Subcutaneous abdominal adipose tissue (tissue), 5 donors: ENCODE measurements around the gene FUBP3.

Source experiments
- H3K27ac ChIP-seq: one replicate; pipeline ENCODE4 v1.7.0; 2013; ENCODE audit warnings: low read depth, mild to moderate bottlenecking, inconsistent platforms, low read length, moderate library complexity
- H3K27me3 ChIP-seq, 5 donors: one replicate each; pipeline ENCODE4 v1.7.0; 2013; ENCODE audit warnings: low read length in 5 of 5, inconsistent platforms in 1 of 5; ENCODE audit not compliant: control insufficient read depth in 5 of 5, insufficient read depth in 4 of 5
- H3K36me3 ChIP-seq, 5 donors: one replicate each; pipeline ENCODE4 v1.7.0; 2013; ENCODE audit warnings: low read length in 5 of 5; ENCODE audit not compliant: control insufficient read depth in 5 of 5, insufficient read depth in 5 of 5
- H3K4me1 ChIP-seq, 5 donors: one replicate each; pipeline ENCODE4 v1.7.0; 2013; ENCODE audit warnings: low read length in 5 of 5, mild to moderate bottlenecking in 3 of 5, moderate library complexity in 1 of 5; ENCODE audit not compliant: control insufficient read depth in 5 of 5, insufficient read depth in 5 of 5
- H3K4me3 ChIP-seq, 5 donors: one replicate each; pipeline ENCODE4 v1.7.0; 2013; ENCODE audit warnings: low read length in 5 of 5, low read depth in 1 of 5
- H3K9ac ChIP-seq, 5 donors: one replicate each; pipeline ENCODE4 v1.7.0; 2013; ENCODE audit warnings: low read length in 5 of 5, mild to moderate bottlenecking in 4 of 5, moderate library complexity in 3 of 5
- H3K9me3 ChIP-seq, 5 donors: one replicate each; pipeline ENCODE4 v1.7.0; 2013; ENCODE audit warnings: low read length in 5 of 5; ENCODE audit not compliant: control insufficient read depth in 5 of 5
- donor health status: healthy.
- donor health status: healthy.
- donor health status: healthy.
- donor health status: healthy.
- donor health status: healthy.

The FUBP3 gene

DNA sequence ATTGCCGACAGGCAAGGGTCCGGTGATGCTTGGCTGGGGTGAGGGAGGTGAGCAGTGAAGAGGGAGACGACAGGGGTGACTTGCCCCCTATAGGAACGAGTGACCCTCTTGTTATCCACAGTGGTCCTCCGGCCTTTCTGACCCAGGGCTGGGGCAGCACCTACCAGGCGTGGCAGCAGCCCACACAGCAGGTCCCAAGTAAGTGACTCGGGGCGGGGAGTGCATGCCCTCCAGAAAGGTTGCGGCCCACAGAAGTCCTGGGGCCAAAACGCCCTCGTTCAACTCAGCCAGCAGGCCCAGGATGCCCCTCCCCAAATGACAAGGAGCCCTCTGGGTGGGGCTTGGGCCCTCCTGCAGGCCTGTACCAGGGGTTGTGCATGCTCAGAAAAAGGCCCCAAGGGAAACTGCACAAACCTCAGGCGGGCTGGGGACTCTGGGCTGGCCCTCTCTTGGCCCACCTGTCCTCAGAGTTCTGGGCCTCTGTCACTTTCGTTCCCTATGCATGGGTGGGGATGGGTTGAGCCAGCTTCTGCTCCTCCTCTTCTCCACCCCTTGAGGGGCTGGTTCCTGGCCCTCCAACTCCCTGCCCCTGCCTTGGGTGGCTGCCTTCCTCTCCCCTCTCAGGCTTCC, 52.8 kb downstream of the FUBP3 start:
- Histone ChIP-seq H3K27me3 (no peaks in the 10 kb centered on the region), H3K4me1 (no peaks in the 10 kb centered on the region), H3K9ac (no peak overlapping the region), H3K27ac (no peak overlapping the region), H3K9me3 (no peaks in the 10 kb centered on the region), H3K36me3 (peaks cover under 1 to 95% (median 94%) of the 10 kb centered on the region in 5 donors), H3K4me3 (no peak overlapping the region)

DNA sequence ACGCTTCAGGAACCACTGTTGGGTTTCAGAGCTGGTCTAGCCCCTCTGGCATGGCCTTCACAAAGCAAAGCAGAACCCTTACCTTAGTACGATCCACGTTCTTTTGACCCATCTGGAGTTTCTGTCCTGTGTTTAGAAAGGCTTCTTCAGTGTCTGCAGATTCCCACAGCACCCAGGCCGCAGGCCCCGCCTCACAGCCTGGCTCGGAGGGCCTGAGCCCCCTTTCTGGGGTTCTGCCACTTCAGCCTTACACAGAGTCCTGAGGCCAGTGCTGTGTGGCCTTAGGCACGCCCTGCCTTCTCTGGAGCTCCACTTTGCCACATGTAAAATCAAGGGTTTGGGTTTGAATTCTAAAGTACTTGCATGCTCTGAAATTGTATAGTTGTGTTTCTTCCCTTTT, 53.5 kb downstream of the FUBP3 start:
- H3K36me3 ChIP-seq = peaks cover 5 to 90% (median 88%) of the 10 kb centered on the region in 5 donors
- no peak overlapping the region for H3K9ac ChIP-seq
- H3K9me3 ChIP-seq = no peaks in the 10 kb centered on the region
- no peak overlapping the region for H3K4me3 ChIP-seq
- no peaks in the 10 kb centered on the region for H3K27me3 ChIP-seq
- H3K4me1 ChIP-seq = no peaks in the 10 kb centered on the region
- H3K27ac ChIP-seq = no peak overlapping the region

- Histone ChIP-seq H3K27ac (no peak overlapping the region), H3K36me3 (peaks cover 5 to 88% (median 87%) of the 10 kb centered on the region in 5 donors), H3K4me3 (no peak overlapping the region)
These were observed 54.2 kb downstream of the FUBP3 start for GRCh38 chr9:130633336-130634190.

DNA sequence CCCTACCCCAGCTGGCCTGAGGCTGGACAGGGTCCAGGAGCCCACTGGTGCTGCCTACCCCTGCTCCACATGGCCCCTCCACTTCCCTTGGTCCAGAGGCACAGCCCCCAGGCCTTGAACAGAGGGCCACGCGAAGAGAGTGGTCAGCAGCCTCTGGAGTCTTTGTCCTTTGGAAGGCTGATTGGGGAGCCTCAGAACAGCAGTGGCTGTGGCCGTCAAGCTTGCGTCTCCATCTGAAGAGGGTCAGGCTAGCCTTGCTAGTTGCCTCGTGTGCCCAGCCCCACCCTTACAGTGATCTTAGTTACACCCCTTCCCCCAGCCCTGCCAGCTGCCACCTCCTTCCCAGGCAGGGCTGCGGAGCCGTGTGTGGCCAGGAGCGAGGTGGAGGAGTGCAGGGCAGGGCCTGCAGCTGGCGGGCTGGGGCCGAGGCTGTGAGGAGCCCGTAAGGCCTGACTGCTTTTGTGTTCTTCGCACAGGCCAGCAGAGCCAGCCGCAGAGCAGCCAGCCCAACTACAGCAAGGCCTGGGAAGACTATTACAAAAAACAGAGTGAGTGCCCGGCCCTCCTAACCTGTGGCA, 54.9 kb downstream of the FUBP3 start:
- Histone ChIP-seq H3K36me3 (peaks cover 5 to 91% (median 88%) of the 10 kb centered on the region in 5 donors), H3K9ac (no peak overlapping the region), H3K27me3 (no peaks in the 10 kb centered on the region), H3K27ac (no peak overlapping the region), H3K4me1 (no peaks in the 10 kb centered on the region), H3K9me3 (no peaks in the 10 kb centered on the region), H3K4me3 (no peak overlapping the region)

More at GRCh38 chr9:130633336-130634190, 54.2 kb downstream of the FUBP3 start:
- H3K9me3 ChIP-seq = no peaks in the 10 kb centered on the region
- no peaks in the 10 kb centered on the region for H3K27me3 ChIP-seq
- no peak overlapping the region for H3K9ac ChIP-seq
- H3K4me1 ChIP-seq = no peaks in the 10 kb centered on the region

DNA sequence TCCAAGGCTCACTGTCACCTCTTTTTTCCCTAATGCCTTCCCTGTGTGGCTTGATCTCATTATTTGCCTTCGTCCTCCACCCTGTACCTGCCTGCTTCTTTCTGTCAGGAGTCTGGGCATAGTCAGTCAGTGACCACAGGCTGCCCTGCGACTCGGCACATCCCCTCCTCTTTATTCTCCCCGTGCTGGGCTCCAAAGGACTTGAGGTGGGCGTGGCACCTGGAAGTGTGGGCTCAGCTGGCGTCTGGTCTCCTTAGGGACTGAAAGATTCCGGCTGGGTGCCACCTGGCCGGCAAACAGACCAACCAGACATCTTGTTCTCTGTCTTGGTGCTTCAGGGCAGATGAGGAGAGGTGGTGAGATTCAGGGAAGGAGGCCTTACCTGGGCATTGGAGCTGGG, 55.4 kb downstream of the FUBP3 start:
- H3K9ac ChIP-seq = no peak overlapping the region
- H3K27ac ChIP-seq = no peak overlapping the region
- H3K4me1 ChIP-seq = no peaks in the 10 kb centered on the region
- H3K9me3 ChIP-seq = no peaks in the 10 kb centered on the region
- no peak overlapping the region for H3K4me3 ChIP-seq
- peaks cover 5 to 86% (median 83%) of the 10 kb centered on the region in 5 donors for H3K36me3 ChIP-seq
- no peaks in the 10 kb centered on the region for H3K27me3 ChIP-seq

GRCh38 chr9:130635306-130635705, 55.9 kb downstream of the FUBP3 start:
- Histone ChIP-seq H3K9ac (no peak overlapping the region), H3K9me3 (no peaks in the 10 kb centered on the region), H3K4me3 (no peak overlapping the region), H3K27ac (no peak overlapping the region), H3K4me1 (no peaks in the 10 kb centered on the region), H3K27me3 (no peaks in the 10 kb centered on the region), H3K36me3 (peaks cover 5 to 81% (median 78%) of the 10 kb centered on the region in 5 donors)

- H3K36me3 ChIP-seq = peaks cover 5 to 74% (median 71%) of the 10 kb centered on the region in 5 donors
- no peaks in the 10 kb centered on the region for H3K27me3 ChIP-seq
- no peak overlapping the region for H3K4me3 ChIP-seq
- no peaks in the 10 kb centered on the region for H3K9me3 ChIP-seq
- H3K9ac ChIP-seq = no peak overlapping the region
- H3K27ac ChIP-seq = no peak overlapping the region
- H3K4me1 ChIP-seq = no peaks in the 10 kb centered on the region
These were observed 56.6 kb downstream of the FUBP3 start for GRCh38 chr9:130635721-130636647.

DNA sequence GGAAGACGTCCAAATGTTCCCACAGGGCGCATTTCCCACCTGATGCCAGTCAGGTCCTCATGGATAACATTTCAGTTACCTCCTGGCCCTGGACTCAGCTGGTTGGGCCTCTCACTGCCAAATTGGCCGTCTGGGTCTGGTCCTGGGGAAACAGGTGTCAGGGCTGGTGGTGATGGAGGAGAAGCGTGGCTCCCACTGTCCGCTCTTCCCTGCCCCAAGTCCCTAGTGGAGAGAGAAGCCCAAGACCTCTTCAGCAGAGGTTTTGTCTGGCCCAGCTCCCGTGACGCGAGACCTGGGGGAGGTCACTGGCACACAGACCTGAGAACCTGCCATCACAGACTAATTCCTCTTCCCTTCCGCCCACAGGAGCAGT, 57.3 kb downstream of the FUBP3 start:
- H3K36me3 ChIP-seq = peaks cover 5 to 68% (median 65%) of the 10 kb centered on the region in 5 donors
- H3K9ac ChIP-seq = no peak overlapping the region
- no peaks in the 10 kb centered on the region for H3K4me1 ChIP-seq
- H3K27ac ChIP-seq = no peak overlapping the region
- no peaks in the 10 kb centered on the region for H3K27me3 ChIP-seq
- no peaks in the 10 kb centered on the region for H3K9me3 ChIP-seq
- H3K4me3 ChIP-seq = no peak overlapping the region

DNA sequence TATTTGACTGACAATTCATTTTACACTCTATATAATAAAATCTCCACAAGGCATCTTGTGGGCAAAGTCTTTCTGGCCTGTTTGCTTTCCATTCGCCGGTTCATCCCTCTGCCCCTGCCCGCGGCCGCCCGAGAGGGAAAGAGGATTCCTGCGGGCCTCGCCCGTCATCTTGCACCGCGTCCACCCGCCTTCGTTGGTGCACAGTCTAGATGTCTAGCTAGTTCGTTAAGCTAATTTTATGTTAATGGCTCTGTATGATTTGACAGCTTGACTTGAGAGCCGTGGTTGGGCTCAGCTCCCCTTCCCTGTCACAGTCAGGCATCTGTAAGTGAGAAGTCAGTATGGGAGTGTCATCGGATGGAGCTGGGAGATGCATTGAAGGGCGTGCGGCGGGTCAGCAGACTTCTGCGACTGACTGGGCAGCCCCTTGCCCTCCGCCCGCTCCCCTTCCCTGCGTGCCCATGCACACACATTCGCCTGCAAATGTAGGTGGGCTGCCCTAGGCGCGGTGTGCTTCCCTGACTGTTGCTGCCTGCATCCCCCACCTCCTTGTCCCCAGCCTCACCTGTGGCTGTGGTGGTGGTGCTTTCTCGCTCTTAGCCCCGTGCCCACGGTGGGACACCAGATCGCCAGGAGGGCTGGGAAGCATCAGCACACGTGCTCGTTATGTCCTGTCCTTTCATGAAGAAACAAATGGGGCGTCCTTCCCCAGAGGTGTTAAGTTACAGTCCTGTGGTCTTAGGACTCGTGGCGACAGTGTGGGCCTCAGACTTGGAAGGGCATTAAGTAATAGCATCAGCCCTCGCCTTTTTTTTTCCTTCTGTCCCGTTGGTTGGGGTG, 59.1 kb downstream of the FUBP3 start:
- H3K4me1 ChIP-seq = no peaks in the 10 kb centered on the region
- peaks cover 0 to 4% (median 0%) of the 10 kb centered on the region in 5 donors for H3K9me3 ChIP-seq
- no peak overlapping the region for H3K27ac ChIP-seq
- no peak overlapping the region for H3K4me3 ChIP-seq
- no peak overlapping the region for H3K9ac ChIP-seq
- H3K36me3 ChIP-seq = peaks cover 5 to 49% (median 46%) of the 10 kb centered on the region in 5 donors
- H3K27me3 ChIP-seq = no peaks in the 10 kb centered on the region
